Neural progenitor cell (in vitro differentiated cells): ENCODE results near the gene MYRIP.

ENCODE experiments used
- EZH2 ChIP-seq: fragments of 200-600 bp; sonication (generic); IDR thresholded peaks from 2 replicates; pipeline ENCODE4 v1.6.1; 2017; ENCODE audit warnings: antibody characterized with exemption, mild to moderate bottlenecking, moderate library complexity
- TF ChIP-seq, protein P1 (sequence below): fragments of 200-600 bp; sonication (generic); IDR thresholded peaks from 2 replicates; pipeline ENCODE4 v1.5.1; 2017; ENCODE audit warnings: antibody characterized with exemption, mild to moderate bottlenecking

DNA sequence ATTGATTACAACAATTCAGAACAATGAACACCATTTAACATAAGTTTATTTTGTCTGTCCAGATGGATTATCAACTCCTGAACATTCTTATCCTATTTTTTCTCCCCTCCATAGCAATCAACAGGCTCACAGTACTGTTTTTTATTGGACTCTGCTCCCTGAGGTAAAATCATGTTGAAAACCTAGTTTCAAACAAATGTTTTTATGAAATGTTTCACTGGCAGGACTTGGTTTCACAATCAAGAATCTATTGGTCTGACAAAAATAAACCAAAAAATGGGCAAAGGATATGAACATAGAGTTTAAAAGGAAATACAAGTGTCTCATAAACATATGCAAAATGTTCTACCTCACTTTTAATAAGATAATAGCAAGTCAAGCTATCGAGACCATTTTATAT, 2.6 kb upstream of the MYRIP start:
- TF ChIP-seq, protein P1, sequence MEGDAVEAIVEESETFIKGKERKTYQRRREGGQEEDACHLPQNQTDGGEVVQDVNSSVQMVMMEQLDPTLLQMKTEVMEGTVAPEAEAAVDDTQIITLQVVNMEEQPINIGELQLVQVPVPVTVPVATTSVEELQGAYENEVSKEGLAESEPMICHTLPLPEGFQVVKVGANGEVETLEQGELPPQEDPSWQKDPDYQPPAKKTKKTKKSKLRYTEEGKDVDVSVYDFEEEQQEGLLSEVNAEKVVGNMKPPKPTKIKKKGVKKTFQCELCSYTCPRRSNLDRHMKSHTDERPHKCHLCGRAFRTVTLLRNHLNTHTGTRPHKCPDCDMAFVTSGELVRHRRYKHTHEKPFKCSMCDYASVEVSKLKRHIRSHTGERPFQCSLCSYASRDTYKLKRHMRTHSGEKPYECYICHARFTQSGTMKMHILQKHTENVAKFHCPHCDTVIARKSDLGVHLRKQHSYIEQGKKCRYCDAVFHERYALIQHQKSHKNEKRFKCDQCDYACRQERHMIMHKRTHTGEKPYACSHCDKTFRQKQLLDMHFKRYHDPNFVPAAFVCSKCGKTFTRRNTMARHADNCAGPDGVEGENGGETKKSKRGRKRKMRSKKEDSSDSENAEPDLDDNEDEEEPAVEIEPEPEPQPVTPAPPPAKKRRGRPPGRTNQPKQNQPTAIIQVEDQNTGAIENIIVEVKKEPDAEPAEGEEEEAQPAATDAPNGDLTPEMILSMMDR: no peak
- no peak for TF ChIP-seq EZH2
